Measurements from ENCODE around the gene NR4A1. TPM values are rescaled to one million over a fixed set of nuclear protein-coding genes. Genes with fewer than 3 reads are reported as not detected.

NR4A1 gene
- total RNA-seq, 1 experiment from 2014 or later = 25.8 TPM

DNA sequence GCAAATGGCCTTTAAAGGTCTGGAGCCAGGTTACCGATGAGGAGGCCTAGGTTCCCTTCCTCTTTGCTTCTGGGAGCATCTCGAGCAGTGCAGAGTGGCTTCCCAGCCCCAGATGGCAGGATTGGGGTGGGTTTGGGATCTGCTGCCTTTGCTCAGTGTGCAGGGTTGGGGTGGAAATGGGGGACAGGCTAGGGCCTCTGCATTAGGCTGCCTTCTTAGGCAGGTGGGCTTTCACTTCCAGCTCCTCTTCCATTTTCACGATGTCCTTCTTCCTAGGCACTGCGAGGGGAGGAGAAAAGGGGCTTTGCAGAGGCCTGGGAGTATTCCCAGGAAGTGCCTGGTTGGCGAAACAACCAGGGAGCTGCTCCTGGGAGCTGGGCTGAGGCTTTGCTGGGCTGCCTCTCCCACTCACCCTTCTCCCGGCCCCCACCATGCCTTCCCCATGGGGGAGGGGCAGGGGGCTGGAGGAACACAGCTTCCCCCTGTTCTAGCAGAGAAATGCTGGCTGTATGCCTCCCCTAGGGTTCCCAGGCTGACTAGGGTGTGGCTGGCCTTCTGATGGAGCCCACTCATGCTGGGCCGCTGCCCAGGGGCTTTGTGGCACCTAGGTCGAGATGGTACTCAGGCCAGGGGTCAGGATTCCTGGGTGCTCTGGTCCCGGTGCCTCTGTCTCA, 2.4 kb downstream of the NR4A1 start:
- Histone ChIP-seq H3K18ac (ENCODE audit: insufficient read length, low read depth, low read length) (no peak overlapping the region), H3K27ac (ENCODE audit: insufficient read length, low read depth, low read length) (no peak overlapping the region), H2BK20ac (ENCODE audit: low read depth, low read length, poor library complexity, severe bottlenecking) (no peak overlapping the region), H4K91ac (ENCODE audit: insufficient read length, low read depth, low read length) (no peak overlapping the region), H3K27me3 (ENCODE audit: insufficient read depth, low read length) (peaks cover 7% of the 10 kb centered on the region; the same call in 1 of the 2 replicates), H2BK120ac (ENCODE audit: low read depth, low read length, poor library complexity, severe bottlenecking) (no peak overlapping the region), H3K23me2 (ENCODE audit: insufficient read length, low read depth, low read length, poor library complexity, severe bottlenecking) (peaks cover 17% of the 10 kb centered on the region), H2AFZ (ENCODE audit: low read length) (no peak overlapping the region), H3K79me2 (ENCODE audit: insufficient read depth, low read length) (no peaks in the 10 kb centered on the region), H3K23ac (ENCODE audit: insufficient read length, low read depth, low read length) (no peak overlapping the region), H3K9ac (ENCODE audit: extremely low read depth, insufficient read length, low read length) (no peak overlapping the region), H3K56ac (ENCODE audit: insufficient read length, low read depth, low read length) (no peak overlapping the region), H3K4me2 (ENCODE audit: insufficient read depth, insufficient read length, low read length) (no peak overlapping the region), H3K79me1 (ENCODE audit: insufficient read depth, low read depth, low read length, poor library complexity, severe bottlenecking) (no peaks in the 10 kb centered on the region), H3K14ac (ENCODE audit: insufficient read depth, low read length) (no peak overlapping the region), H2AK5ac (ENCODE audit: insufficient read length, low read length) (no peak overlapping the region), H4K8ac (replicated peaks; ENCODE audit: insufficient read length, low read depth, low read length) (no peak overlapping the region), H2BK5ac (ENCODE audit: insufficient read length, low read length) (no peak overlapping the region), H3K9me3 (ENCODE audit: control insufficient read depth, low read depth, low read length) (no peaks in the 10 kb centered on the region), H4K5ac (ENCODE audit: insufficient read length, low read depth, low read length) (no peak overlapping the region), H3T11ph (ENCODE audit: low read length) (no peak overlapping the region), H2BK15ac (ENCODE audit: low read depth, low read length) (no peak overlapping the region), H4K20me1 (ENCODE audit: control insufficient read depth, insufficient read depth, insufficient read length) (no peaks in the 10 kb centered on the region), H2BK12ac (ENCODE audit: insufficient read length, low read depth, low read length) (no peak overlapping the region), H3K4ac (ENCODE audit: low read depth, low read length) (no peak overlapping the region), H3K4me1 (ENCODE audit: insufficient read depth, low read length) (no peaks in the 10 kb centered on the region; the same call in 1 of the 2 replicates)
- peaks cover 0 to 25% (median 21%) of the 10 kb centered on the region in 3 experiments; a peak in 6 of 7 replicates for H3K36me3 Mint-ChIP-seq (ENCODE audit: insufficient read depth in 1 of 3, low read depth in 3 of 3)
- no peaks in the 10 kb centered on the region; a peak in 1 of 5 replicates for H3K9me3 Mint-ChIP-seq
- peaks cover 25 to 31% of the 10 kb centered on the region in 2 experiments for H3K4me1 Mint-ChIP-seq
- TF ChIP-seq, protein P1, sequence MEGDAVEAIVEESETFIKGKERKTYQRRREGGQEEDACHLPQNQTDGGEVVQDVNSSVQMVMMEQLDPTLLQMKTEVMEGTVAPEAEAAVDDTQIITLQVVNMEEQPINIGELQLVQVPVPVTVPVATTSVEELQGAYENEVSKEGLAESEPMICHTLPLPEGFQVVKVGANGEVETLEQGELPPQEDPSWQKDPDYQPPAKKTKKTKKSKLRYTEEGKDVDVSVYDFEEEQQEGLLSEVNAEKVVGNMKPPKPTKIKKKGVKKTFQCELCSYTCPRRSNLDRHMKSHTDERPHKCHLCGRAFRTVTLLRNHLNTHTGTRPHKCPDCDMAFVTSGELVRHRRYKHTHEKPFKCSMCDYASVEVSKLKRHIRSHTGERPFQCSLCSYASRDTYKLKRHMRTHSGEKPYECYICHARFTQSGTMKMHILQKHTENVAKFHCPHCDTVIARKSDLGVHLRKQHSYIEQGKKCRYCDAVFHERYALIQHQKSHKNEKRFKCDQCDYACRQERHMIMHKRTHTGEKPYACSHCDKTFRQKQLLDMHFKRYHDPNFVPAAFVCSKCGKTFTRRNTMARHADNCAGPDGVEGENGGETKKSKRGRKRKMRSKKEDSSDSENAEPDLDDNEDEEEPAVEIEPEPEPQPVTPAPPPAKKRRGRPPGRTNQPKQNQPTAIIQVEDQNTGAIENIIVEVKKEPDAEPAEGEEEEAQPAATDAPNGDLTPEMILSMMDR (conservative IDR thresholded peaks at IDR 0.05) = no peak
- H3K27me3 Mint-ChIP-seq (ENCODE audit: low read depth) = peaks cover 42% of the 10 kb centered on the region
- no peak for DNase-seq
- WGBS (ENCODE audit: extremely low coverage, insufficient read length, low lambda C conversion rate) = no CpG with 5 or more reads among the region's 9 CpGs
- H3K27ac Mint-ChIP-seq = no peak overlapping the region
- H3K4me3 Mint-ChIP-seq = no peak overlapping the region; a peak in 1 of 5 replicates

All from H9 (cell line).